GM21381 (cell line): ENCODE results near the gene KIZ.

Experiments used
- ATAC-seq: cut with Tn5 transposase; IDR thresholded peaks from one replicate; pipeline ENCODE4 v1.9.1; 2021; ENCODE audit warnings: mild to moderate bottlenecking, moderate library complexity; ENCODE audit not compliant: unreplicated experiment

The KIZ gene

DNA sequence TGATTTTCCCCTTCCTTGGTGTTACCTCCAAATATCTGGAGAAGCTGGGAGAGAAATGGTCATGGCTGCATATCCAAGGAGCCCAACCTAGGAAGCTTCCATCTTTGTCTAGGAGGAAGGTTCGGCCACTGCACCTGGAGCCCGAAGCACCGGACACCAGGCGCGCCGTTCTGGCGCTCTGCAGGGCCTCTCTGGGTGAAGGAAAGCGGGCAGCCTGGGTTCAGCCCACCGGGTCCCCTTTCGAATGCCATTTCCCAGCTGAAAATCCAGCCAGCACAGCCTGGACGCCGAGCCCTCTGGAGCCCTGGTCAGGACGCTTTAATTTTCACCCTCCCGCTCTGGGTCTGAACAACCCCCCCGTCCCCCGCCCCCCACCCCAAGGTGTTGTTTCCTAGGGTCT is 21.0 kb upstream of the KIZ start:
- no peak for ATAC-seq

DNA sequence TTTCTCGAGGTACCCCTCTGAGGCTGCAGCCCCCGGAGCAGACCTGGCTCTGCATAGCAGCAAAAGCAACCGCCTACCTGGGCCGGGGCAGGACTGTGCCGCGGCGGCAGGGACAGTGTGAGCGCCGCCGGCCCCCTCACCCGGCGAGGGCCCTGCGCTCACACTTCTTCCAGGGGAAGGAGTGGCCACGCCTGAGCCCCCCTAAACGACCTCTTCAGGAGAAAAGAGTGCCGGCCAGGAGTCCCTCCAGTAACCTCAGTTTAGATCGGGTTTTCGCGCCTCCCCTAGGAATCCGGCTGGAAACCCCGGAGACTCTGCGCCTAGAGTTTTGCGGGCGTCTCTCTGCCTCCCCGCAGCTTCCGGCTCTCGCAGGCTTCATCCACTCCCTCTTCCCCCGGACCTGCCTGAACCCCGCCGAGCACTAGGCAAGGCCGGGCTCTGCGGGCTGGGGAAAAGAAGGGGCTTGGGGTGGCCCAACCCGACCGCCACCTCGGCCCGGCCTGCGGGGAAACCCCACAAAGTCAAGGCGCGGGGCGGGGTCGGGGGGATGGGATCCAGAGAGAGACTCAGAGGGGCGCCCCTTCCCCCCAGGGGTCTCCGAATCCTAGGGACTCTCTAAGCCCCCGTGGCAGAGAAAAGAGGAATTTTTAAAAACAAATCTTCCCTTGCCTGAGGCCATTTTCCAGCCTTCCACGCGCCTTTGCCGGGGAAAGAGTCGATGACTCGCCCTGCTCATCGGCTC is 20.3 kb upstream of the KIZ start:
- ATAC-seq: no peak

- no peak for ATAC-seq
These were observed 19.5 kb upstream of the KIZ start, which contains the start of gene LINC00237 for GRCh38 chr20:21106171-21107017. Gene LINC00237 (minus strand): TSS chr20:21106358.

GRCh38 chr20:21109144-21109543 is 16.7 kb upstream of the KIZ start:
- no peak for ATAC-seq

DNA sequence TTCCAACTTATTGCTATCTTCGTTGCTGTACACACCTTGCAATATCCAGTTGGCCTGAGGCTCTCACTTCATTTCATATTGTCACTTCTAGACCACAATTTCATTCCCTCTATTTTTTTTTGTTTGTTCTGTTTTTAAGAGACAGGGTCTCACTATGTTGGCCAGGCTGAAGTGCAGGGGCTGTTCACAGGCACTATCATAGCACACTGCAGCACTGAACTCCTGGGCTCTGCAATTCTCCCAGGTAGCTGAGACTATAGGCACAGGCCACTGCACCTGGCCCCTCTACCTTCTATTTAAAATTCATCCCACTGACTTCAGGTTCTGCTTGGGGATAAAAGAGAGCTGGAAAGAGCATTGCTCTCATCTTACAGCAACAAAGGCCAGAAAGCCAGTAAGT is 15.1 kb upstream of the KIZ start:
- no peak for ATAC-seq

DNA sequence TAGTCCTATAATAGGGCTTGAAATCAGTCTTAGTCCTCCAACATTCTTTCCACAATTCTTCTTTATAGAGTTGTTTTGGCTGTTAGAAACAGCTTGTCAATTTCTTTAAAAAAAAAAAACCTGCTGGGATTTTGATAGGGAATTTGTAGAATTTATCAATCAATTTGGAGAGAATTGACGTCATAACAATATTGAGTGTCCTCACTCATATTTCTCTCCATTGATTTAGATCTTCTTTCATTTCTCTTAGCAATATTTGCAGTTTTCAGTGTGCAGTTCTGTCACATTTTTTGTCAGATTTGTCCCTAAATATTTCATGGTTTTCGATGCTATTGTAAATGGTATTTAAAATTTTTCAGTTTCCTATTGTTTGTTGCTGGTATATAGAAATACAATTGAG is 14.5 kb upstream of the KIZ start:
- ATAC-seq: no peak

DNA sequence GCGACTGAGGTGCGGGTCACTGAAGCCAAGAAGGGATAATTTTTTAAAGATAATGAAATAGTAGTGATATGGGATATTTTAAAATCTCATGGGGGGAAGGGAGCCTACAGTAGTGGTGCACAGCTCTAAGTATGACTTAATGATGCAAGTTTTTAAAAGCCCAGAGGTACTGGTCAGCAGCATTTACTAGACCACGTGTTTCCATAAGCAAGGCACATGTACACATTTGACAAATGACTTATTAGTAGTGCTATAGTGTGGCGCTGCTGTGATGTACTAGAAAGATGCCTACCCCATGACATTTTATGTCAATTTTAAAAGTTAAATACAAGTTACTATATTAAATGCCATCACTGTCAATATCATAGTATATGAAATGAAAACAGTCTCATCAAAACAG is 12.2 kb upstream of the KIZ start:
- no peak for ATAC-seq

DNA sequence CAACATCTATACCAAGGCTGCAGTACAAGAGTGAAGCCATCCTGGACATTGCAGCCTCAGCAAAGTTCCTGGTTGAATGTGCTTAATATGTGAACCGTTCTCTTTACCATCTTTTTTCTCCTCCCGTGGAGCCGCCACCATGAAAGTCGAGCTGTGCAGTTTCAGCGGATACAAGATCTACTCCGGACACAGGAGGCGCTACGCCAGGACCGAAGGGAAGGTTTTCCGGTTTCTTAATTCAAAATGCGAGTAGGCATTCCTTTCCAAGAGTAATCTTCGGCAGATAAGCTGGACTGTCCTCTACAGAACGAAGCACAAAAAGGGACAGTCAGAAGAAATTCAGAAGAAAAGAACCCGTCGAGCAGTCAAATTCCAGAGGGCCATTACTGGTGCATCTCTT is 11.3 kb upstream of the KIZ start:
- no peak for ATAC-seq

DNA sequence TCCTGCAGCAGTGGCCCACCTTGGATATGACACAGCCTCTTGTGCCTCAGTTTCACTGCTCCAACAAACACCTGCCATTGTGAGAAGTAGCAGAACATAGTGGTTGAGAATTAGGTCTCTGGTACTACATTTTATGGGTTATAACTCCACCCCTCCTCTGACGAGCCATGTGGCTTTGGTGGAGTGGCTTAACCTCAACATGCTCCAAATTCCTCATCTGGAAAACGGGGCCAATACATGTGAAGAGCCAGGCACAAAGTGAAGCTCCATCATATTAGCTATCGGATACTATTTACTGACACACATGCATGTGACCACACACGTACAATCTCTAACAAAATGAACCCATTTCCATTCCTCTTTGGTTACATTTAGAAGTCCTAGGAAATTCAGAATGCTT is 8.4 kb upstream of the KIZ start:
- ATAC-seq: no peak

DNA sequence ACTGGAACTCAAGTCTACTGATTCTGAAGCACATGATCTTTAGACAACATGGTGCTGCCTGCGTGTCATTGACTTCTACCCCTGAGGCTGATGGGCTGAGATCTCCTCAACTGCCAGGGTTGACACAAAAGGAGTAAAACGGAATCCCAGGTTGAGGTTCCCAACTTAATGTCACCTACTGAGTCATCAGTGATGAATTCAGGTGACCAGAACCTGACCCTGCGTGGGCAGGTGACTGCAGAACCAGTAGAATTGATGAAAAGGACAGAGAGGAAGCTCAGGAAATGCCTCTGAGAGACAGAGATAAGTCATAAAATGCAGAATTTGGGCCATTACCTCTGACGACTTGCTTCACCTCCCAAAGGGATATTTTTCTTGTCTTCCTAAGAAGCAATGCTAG is 7.7 kb upstream of the KIZ start:
- no peak for ATAC-seq

GRCh38 chr20:21118782-21119181 is 7.1 kb upstream of the KIZ start:
- no peak for ATAC-seq

DNA sequence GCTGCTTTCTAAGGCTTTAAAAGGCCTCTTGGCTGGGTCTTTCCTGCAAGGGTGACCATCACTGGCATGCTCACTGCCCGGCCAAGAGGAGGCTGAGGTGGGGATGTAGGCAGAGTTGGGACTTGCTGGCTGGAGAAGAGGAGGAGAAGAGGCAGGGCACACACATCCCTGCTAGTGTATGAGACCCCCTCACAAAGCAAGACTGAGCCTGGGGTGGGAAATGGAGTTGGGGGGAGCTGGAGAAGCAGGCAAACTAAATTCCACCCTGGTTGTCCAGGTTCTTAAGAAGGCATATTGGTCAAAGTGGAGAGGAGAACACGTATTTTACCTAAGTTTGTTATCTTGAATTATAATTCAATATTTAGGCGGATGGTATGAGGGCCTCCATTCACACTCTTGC is 1.7 kb upstream of the KIZ start:
- no peak for ATAC-seq

GRCh38 chr20:21125072-21125848 is 622 bp upstream of the KIZ start:
- ATAC-seq: peak; percentile 22

GRCh38 chr20:21126581-21126870 is 644 bp downstream of the KIZ start:
- no peak for ATAC-seq

DNA sequence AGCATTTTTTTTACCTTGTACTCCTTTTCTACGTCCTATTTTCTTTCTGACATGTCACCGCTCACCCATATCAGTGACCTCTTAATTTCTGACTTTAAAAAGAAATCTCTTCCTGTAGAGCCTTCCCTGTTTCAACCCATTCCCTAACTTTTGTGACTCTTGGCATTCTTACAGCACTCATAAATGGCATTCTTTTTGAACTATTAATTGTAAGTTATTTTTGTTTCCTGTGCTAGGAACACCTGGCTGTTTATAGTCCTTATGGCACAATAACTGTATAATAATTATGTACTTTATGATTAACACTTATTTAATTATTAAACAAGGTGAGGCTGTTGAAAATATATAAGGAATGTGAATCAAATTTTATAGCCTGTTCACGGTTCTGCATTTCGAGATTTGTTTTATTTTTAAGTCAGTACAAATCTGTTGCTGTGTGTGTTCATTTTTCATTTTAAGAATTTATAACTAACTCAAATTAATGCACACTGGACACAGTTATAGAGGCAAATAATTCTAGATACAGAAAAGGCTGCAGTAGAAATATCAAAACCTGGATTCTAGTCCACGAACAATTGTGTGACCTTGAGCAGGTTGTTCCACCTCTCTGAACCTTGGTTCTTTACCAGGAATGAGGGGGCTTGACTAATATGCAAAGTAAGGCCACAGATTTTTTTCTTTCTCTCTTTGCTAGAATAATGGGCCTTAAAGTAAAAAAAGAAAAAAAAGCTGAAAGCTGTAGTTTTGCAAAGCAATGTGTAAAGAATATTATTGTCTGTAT is 1.5 kb downstream of the KIZ start:
- no peak for ATAC-seq

DNA sequence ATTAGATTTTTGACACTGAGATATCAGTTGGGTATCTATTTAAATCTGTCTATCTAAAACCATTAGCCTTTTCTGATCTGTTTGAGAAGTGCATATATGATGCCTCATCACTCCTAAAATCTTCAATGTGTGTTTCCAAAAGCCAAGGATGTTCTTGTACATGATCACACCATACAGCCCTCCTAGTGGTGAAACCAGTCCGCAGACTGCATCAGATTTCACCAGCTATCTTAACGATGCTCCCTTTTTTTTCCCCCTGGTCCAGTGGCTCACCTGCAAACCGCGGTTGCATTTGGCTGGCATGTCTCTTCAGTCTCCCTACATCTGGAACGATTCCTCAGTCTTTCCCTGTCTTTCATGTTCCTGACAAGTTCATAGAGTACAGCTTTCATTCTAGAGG is 4.0 kb downstream of the KIZ start:
- no peak for ATAC-seq

GRCh38 chr20:21133404-21133803 is 7.5 kb downstream of the KIZ start:
- no peak for ATAC-seq

GRCh38 chr20:21133917-21134622 is 8.2 kb downstream of the KIZ start:
- ATAC-seq: no peak

GRCh38 chr20:21134883-21135493 is 9.1 kb downstream of the KIZ start:
- ATAC-seq: no peak
